Measurements from ENCODE around the gene CAPG. TPM values are rescaled to one million over a fixed set of nuclear protein-coding genes. Genes with fewer than 3 reads are reported as not detected.

CAPG gene
- total RNA-seq, 1 donor from 2014 or later: 701 TPM

DNA sequence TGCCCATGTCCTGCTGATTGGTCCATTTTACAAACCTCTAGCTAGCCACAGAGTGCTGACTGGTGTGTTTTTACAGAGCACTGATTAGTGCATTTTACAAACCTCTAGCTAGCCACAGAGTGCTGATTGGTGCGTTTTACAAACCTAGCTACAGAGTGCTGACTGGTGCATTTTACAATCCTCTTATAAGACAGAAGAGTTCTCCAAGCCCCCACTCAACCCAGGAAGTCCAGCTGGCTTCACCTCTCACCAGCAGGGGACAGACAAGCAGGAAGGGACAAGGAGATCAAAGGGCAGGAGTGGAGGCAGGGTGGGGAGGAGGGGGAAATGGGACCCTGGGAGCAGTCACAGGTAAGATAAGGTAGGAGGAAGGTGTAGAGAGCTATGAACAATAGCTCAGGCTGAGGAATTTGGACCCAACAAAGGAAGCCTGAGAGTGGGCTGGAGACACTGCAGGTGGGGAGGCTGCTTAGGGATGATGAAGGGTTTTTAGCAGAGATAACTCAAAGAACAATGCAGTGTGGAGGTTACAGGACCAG lies 45.5 kb upstream of the CAPG start:
- Histone ChIP-seq H3K4me3 (ENCODE audit: low read depth, low read length) (no peak overlapping the region), H3K27me3 (ENCODE audit: control insufficient read depth, insufficient read depth, low read length) (no peaks in the 10 kb centered on the region), H3K36me3 (ENCODE audit: control insufficient read depth, insufficient read depth, low read length) (no peaks in the 10 kb centered on the region)
- FAIRE-seq (no peak), DNase-seq (ENCODE audit: low read depth) (no peak)
- no peak for TF ChIP-seq CTCF (IDR thresholded peaks at IDR 0.05; ENCODE audit: insufficient read depth, low read length, severe bottlenecking)

- FAIRE-seq: no peak
- TF ChIP-seq CTCF (IDR thresholded peaks at IDR 0.05; ENCODE audit: insufficient read depth, low read length, severe bottlenecking): no peak
- no peak overlapping the region for H3K4me3 ChIP-seq (ENCODE audit: low read depth, low read length)
- H3K36me3 ChIP-seq (ENCODE audit: control insufficient read depth, insufficient read depth, low read length): no peaks in the 10 kb centered on the region
- no peak for DNase-seq (ENCODE audit: low read depth)
- no peaks in the 10 kb centered on the region for H3K27me3 ChIP-seq (ENCODE audit: control insufficient read depth, insufficient read depth, low read length)
Observed at GRCh38 chr2:85453571-85453970, 43.4 kb upstream of the CAPG start.

DNA sequence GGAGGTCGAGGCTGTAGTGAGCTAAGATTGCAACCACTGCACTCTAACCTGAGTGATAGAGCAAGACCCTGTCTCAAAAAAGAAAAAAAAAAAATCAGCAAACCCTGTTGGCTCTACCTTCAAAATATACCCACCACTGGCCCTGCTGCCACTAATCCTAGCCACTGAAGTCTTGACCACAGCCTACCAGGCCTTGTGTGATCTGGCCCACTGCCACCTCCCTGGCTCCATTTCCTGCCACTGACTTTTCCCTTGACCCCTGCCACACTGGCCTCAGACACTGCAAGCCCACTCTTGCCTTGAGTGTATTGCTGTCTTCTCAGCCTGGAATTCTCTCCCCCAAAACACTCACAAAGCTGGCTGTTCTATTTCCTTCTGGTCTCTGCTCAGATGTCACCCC lies 42.1 kb upstream of the CAPG start:
- H3K36me3 ChIP-seq (ENCODE audit: control insufficient read depth, insufficient read depth, low read length): no peaks in the 10 kb centered on the region
- H3K4me3 ChIP-seq (ENCODE audit: low read depth, low read length): no peak overlapping the region
- no peak for FAIRE-seq
- no peaks in the 10 kb centered on the region for H3K27me3 ChIP-seq (ENCODE audit: control insufficient read depth, insufficient read depth, low read length)
- TF ChIP-seq CTCF (IDR thresholded peaks at IDR 0.05; ENCODE audit: insufficient read depth, low read length, severe bottlenecking): no peak
- no peak for DNase-seq (ENCODE audit: low read depth)

DNA sequence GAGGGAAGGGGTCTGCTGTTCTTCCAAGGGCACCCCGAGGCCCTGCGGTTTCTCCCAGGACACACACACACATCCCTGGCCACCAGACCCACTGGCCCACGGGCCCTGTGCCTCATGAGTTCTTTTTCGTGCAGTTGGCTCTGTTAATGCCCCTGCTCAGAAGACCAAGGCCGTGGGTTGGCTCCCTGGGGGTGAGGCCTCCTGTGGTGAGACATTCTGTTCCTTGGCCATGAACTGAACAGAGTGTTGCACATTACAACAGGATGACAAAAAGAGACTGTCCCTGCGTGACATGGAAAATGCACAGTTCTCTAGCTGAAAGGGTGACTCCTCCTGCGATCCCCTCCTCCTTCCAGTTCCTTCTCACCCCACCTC lies 39.0 kb upstream of the CAPG start:
- FAIRE-seq: no peak
- Histone ChIP-seq H3K36me3 (ENCODE audit: control insufficient read depth, insufficient read depth, low read length) (no peaks in the 10 kb centered on the region), H3K27me3 (ENCODE audit: control insufficient read depth, insufficient read depth, low read length) (no peaks in the 10 kb centered on the region), H3K4me3 (ENCODE audit: low read depth, low read length) (no peak overlapping the region)
- no peak for TF ChIP-seq CTCF (IDR thresholded peaks at IDR 0.05; ENCODE audit: insufficient read depth, low read length, severe bottlenecking)
- DNase-seq (ENCODE audit: low read depth): no peak

DNA sequence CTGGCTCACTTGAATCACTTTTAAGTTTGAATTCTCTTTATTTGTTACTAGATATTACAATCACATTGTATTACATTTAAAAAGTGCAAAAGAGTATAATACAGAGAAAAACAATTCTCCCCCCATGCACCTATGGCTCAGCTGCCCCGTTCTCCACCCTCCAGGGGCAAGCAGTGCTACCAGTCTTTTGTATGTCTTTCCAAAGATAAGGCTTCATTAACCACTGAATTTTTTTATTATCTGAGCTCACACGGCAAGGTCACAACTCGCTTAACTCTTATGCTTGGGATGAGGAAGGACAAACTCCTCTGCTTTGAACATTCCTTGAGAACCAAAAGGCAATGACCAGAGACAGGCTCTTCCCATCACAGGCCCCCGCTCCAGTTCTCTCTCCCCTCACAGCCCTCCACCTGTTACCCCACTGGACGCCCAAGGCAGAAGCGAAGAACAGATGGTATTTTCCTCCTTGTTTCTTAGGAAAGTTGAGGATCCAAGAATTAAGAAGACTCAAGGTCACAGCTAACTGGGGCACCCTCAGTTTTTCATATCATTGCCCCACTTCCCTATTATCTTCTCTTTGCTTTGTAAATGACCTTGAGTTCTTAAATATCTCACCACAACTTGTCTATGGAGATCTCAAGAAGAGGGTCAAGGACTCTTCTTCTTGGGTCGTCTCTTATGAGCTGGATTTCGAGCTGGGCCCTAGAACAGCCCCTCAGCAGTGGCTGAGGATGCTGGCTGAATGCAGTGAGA lies 38.5 kb upstream of the CAPG start:
- no peak for TF ChIP-seq CTCF (IDR thresholded peaks at IDR 0.05; ENCODE audit: insufficient read depth, low read length, severe bottlenecking)
- no peak for FAIRE-seq

DNA sequence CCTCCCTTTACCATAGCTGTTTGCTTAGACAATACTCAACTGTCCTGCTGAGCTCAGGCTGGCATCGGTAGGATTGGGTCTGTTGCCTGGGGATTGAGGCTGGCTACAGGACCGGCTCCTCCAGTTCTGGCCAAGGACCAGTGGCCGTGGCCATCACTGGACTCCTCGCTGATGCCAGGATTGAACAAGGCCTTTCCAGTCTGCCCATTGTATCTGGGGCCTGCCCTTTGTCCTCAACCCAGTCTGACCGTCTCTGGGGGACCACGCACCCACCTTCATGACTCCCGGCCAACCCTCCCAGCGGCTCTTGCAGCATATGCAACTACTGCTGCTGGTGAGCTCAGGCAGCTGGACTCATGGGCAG lies 37.0 kb upstream of the CAPG start:
- no peak for DNase-seq (ENCODE audit: low read depth)
- no peak for FAIRE-seq
- Histone ChIP-seq H3K4me3 (ENCODE audit: low read depth, low read length) (no peak overlapping the region), H3K27me3 (ENCODE audit: control insufficient read depth, insufficient read depth, low read length) (no peaks in the 10 kb centered on the region), H3K36me3 (ENCODE audit: control insufficient read depth, insufficient read depth, low read length) (no peaks in the 10 kb centered on the region)
- no peak for TF ChIP-seq CTCF (IDR thresholded peaks at IDR 0.05; ENCODE audit: insufficient read depth, low read length, severe bottlenecking)

More for the DNA sequence above, 38.5 kb upstream of the CAPG start:
- no peaks in the 10 kb centered on the region for H3K36me3 ChIP-seq (ENCODE audit: control insufficient read depth, insufficient read depth, low read length)
- no peaks in the 10 kb centered on the region for H3K27me3 ChIP-seq (ENCODE audit: control insufficient read depth, insufficient read depth, low read length)
- no peak for DNase-seq (ENCODE audit: low read depth)
- H3K4me3 ChIP-seq (ENCODE audit: low read depth, low read length): no peak overlapping the region

Data from bronchial epithelial cell (primary cell).